AG04449 (cell line): Measurements from ENCODE around the gene HIBCH.

Source experiments
- CTCF ChIA-PET: fragments of 350-600 bp; formaldehyde crosslinking; extraction: SDS; loops from one replicate; lab custom pipeline; 2021; ENCODE audit warnings: antibody characterized with exemption; lab: Yijun Ruan, JAX
- POLR2A ChIA-PET: fragments of 400-600, 350-600 bp; formaldehyde crosslinking; extraction: SDS; loops from one replicate; lab custom pipeline; 2020; ENCODE audit warnings: antibody characterized with exemption, inconsistent platforms; lab: Yijun Ruan, JAX
- DNase-seq: peaks from one replicate; pipeline ENCODE4 v3.0.0-alpha.2; 2010; ENCODE audit warnings: low read depth, low spot score
- H3K4me3 ChIP-seq: 2 replicates; pipeline ENCODE4 v1.5.1; 2011; ENCODE audit warnings: low read depth, mild to moderate bottlenecking, control low read depth, low read length
- CTCF ChIP-seq: IDR thresholded peaks from one replicate; pipeline ENCODE4 v1.5.1; 2011; ENCODE audit warnings: mild to moderate bottlenecking, moderate library complexity, low read length, control low read depth, inconsistent platforms; ENCODE audit not compliant: insufficient read depth; ENCODE audit errors: missing control alignments

HIBCH gene

GRCh38 chr2:190179754-190180312 lies 139.8 kb downstream of the HIBCH start:
- CTCF ChIA-PET = interaction anchor here (0.7 to 2.2 kb wide), 5 partner anchors 9 to 91 kb away, joined by 3 to 8 read pairs (median 5); no protein-coding TSS in a partner anchor
- POLR2A ChIA-PET = no interaction called here
- H3K4me3 ChIP-seq = peak overlapping the region; percentile 58
- no peak for DNase-seq
- no peak for TF ChIP-seq CTCF

DNA sequence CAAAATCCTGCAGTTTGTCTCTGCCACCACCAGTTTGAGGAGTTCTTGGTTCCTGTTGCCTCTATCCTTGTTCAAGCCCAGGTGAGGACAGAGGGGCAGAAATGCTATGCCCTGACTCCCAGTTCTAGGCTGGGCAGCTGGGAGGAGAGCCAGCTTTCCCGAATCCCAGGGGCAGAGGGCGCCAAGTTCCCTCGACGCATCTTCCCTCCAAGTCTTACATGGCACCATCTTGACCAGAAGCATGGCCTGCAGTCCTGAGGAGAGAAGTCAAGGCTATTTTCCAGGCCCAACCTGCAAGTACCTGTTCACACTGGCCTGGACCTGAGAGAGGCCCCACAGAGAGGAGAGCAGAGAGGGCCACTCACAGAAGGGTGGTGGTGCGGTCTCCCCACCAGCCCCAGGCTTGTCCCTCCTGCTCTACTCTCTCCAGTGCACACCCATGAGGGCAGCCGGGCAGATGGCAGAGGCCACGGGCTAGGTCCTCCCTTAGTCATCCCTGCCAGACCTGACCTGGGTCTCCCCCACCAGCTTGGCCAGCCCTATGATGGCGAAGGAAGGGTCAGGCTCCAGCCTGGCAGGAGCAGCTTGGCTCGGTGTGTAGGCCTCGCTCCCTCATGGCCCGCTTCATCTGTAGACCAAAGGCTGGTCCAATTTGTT lies 141.4 kb downstream of the HIBCH start:
- DNase-seq = no peak
- ChIA-PET POLR2A (no interaction called here), CTCF (no interaction called here)
- no peak for TF ChIP-seq CTCF
- H3K4me3 ChIP-seq = no peak overlapping the region

DNA sequence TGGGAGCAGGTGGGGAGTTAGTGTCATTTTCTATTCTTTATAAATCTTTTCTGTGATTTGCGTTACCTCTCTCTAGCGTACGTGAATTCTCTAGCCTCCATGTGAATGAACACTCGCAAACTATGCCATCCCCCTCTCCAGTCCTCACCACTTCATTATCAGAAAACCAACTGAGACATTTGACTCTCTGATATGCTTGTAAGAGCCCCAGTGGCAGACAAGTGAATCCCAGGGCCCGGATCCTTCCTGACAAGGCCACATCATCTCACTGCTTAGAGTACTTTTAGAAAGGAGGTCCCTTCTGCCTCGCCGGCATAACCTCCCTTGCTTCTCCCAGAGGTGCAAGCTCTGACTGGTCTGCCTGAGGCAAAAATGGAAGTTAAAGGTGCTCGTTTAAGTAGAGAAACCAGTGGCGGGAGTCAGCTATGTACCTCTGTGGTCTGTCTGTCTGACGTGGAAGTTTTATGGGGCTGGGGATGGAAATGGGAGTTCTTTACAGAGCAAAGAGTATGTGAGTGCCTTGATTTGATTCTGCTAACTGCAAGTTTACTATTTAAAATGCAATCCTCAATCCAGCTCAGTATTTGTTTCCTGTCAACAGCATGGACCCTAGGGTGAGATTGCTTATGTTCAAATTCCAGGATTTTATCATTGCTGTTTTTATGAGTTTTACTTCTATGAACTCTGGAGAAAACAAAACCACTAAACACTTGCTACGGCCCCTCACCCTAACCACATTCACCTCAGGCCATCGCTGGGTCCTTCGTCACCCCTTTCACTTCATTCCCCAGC lies 142.2 kb downstream of the HIBCH start:
- POLR2A ChIA-PET = no interaction called here
- no peak for DNase-seq
- CTCF ChIA-PET = no interaction called here
- no peak for TF ChIP-seq CTCF
- no peak overlapping the region for H3K4me3 ChIP-seq

- no peak for DNase-seq
- no peak for TF ChIP-seq CTCF
- ChIA-PET POLR2A (no interaction called here), CTCF (interaction anchor here (1.0 kb wide), 1 partner anchor 8 kb away, joined by 3 read pairs; no protein-coding TSS in a partner anchor)
- H3K4me3 ChIP-seq = no peak overlapping the region
These were observed 146.2 kb downstream of the HIBCH start for GRCh38 chr2:190173392-190173791.

DNA sequence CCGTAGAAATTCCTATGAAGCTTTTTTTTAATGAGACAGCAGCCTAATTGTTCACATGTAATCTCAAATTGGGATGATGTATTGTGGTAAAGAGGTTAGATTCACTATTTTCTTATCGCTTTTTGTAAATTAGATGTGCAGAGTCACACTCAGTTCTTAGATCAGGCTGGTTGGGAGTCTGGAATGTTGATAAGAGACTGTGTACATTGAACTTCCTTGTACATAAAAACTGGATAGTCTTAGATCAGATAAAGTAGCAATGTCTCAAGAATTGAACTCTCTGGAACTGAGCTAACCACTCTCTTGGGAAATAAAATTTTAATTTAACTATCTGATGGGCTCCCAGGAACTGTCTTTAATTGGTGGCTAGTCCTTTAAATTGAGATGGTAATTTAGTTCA lies 149.0 kb downstream of the HIBCH start:
- ChIA-PET POLR2A (no interaction called here), CTCF (interaction anchor here (1.5 to 1.7 kb wide), 2 partner anchors 9 to 11 kb away, joined by 4 to 6 read pairs; a partner anchor contains a TSS)
- DNase-seq = no peak

More for the DNA sequence above, 149.0 kb downstream of the HIBCH start:
- TF ChIP-seq CTCF = no peak
- H3K4me3 ChIP-seq = no peak overlapping the region
